Right forelimb (tissue), 1 donor: Measurements from ENCODE around the gene ARID4B.
"Not testable (repeated sequence)": the region's sequence is repeated elsewhere in the genome, so short reads cannot be mapped to it uniquely, and the experiment has no call there.

Experiments used
- DNase-seq: peaks from one replicate; pipeline ENCODE4 v3.0.0-alpha.2; 2018

Gene ARID4B

GRCh38 chr1:235327559-235328270 is at the start of gene ARID4B:
Gene ARID4B (minus strand): TSS chr1:235328179. CDS start chr1:235326919, 1,260 bp downstream.
- peak; percentile 88 for DNase-seq

GRCh38 chr1:235375919-235376605 is 48.1 kb upstream of the ARID4B start:
- no peak for DNase-seq

GRCh38 chr1:235369802-235370201 is 41.8 kb upstream of the ARID4B start:
- no peak for DNase-seq

DNA sequence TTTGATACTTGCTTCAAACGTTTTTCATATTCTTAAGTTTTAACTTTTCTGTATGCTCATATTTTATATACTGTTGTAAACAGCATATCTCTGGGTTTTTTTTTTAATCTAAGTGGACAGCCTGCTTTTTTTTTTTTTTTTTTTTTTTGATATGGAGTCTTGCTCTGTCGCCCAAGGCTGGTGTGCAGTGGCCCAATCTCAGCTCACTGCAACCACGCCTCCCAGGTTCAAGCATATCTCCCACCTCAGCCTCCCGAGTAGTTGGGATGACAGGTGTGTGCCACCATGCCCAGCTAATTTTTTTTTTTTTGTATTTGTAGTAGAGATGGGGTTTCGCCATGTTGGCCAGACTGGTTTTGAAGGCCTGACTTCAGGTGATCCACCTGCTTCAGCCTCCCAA is 40.4 kb upstream of the ARID4B start:
- DNase-seq, result no peak

GRCh38 chr1:235367000-235367908 is 39.3 kb upstream of the ARID4B start, which contains the start of gene TBCE:
Gene TBCE (plus strand): TSS chr1:235367427. CDS start chr1:235380050, 12,623 bp downstream.
- peak; percentile 96 for DNase-seq

DNA sequence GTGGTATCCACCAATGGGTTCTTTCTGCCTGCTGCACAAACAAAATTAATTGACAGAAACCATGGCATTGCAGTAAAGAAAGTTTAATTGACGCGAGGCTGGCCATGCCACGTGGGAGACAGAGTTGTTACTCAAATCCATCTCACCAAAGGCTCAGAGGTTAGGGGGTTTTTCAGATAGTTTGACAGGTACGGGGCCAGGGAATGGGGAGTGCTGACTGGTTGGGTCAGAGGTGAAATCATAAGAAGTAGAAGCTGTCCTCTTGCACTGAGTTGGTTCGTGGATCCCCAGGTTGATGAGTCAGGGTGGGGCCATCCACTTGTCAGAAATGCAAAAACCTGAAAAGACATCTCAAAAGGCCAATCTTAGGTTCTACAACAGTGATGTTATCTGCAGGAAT is 38.3 kb upstream of the ARID4B start:
- no peak for DNase-seq

DNA sequence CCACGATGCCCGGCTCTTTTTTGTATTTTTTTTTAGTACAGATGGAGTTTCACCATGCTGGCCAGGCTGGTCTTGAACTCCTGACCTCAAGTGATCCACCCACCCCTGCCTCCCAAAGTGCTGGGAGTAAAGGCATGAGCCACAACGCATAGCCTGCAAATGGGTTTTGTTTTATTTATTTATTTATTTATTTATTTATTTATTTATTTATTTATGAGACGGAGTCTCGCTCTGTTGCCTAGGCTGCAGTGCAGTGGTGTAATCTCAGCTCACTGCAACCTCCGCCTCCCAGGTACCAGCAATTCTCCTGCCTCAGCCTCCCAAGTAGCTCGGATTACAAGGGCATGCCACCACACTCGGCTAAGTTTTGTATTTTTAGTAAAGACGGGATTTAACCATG is 36.2 kb upstream of the ARID4B start:
- not testable (repeated sequence) for DNase-seq

DNA sequence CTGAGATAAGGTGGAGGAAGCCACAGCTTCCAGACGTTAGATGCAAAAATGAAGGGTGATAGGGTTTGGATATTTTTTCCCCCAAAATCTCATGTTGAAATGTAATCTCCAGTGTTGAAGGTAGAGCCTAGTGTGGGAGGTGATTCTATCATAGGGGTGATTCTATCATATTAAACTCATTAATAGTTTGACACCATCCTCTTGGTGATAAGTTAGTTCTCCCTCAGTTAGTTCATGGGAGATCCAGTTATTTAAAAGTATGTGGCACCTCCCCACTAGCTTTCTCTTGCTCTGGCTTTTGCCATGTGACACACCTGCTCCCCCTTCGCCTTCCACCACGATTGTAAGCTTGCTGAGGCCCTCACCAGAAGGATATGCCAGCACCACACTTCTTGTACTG is 30.9 kb upstream of the ARID4B start:
- DNase-seq, result no peak

GRCh38 chr1:235357485-235358373 is 29.8 kb upstream of the ARID4B start:
- DNase-seq, result no peak

GRCh38 chr1:235351898-235352297 is 23.9 kb upstream of the ARID4B start:
- DNase-seq, result no peak

GRCh38 chr1:235351441-235351840 is 23.5 kb upstream of the ARID4B start:
- DNase-seq, result no peak

GRCh38 chr1:235343726-235344125 is 15.7 kb upstream of the ARID4B start:
- no peak for DNase-seq

DNA sequence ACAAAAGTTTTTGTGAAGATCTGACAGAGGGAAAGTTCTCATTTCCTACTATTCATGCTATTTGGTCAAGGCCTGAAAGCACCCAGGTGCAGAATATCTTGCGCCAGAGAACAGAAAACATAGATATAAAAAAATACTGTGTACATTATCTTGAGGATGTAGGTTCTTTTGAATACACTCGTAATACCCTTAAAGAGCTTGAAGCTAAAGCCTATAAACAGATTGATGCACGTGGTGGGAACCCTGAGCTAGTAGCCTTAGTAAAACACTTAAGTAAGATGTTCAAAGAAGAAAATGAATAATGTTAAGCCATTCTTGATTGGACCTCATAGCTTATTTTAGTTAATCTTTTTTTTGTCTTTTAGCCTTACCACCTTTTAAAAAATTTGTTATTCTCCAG is 14.5 kb upstream of the ARID4B start:
- no peak for DNase-seq

DNA sequence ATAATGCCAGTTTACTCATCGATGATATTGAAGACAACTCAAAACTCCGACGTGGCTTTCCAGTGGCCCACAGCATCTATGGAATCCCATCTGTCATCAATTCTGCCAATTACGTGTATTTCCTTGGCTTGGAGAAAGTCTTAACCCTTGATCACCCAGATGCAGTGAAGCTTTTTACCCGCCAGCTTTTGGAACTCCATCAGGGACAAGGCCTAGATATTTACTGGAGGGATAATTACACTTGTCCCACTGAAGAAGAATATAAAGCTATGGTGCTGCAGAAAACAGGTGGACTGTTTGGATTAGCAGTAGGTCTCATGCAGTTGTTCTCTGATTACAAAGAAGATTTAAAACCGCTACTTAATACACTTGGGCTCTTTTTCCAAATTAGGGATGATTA is 14.1 kb upstream of the ARID4B start:
- no peak for DNase-seq

- no peak for DNase-seq
Measured at GRCh38 chr1:235341334-235341733, 13.4 kb upstream of the ARID4B start.

DNA sequence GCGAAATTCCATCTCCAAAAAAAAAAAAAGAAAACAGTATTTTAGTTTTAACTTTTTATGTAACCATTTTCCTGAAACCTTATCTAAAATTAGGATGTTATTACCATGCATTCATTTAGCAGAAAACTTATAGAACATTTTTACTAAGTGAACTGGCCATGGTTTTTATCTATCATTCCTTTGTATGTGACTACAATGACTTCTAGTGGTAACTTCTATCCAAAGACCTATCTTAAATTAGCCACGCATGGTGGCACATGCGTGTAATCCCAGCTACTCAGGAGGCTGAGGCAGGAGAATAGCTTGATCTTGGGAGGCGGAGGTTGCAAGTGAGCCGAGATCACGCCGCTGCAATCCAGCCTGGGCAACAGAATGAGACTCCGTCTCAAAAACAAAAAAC is 11.8 kb upstream of the ARID4B start:
- DNase-seq, result no peak

DNA sequence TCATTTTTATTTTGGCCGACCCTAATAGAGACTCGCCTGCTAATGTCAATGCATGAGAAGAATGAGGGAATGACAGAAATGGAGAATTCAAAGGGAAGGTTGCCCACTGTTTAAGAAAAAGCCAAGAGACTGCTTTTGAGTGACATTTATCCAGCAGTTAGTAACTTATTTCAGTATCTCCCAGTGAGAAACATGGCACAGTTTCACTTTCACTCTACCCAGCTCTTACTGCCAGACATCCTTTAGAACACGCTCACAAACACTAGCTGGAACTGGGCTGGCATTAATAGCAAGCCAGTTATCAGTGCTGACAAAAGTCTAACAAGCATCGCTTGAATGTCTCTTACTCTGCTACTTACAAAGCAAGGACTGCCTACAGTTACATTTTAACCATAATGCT is 8.9 kb upstream of the ARID4B start:
- no peak for DNase-seq

DNA sequence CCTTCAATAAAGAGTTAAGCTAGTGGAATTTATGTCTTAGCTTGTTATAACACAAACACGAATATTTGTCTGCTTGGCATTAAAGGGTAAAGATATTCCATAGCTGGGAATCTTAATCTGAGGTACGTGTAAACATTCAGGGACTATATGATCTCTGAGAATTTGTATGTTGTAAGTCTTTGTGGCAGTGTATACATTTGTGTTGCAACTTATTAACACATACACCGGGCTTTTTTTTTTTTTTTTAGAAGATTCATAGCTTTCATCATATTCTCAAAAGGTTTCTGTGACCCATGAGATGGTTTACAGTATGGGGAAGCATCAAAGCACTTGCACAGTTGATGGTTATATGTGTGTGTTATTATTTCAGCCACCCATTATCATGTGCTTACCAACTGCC is 3.4 kb upstream of the ARID4B start:
- DNase-seq, result no peak

- no peak for DNase-seq
Measured at GRCh38 chr1:235330918-235331285, 2.9 kb upstream of the ARID4B start.

DNA sequence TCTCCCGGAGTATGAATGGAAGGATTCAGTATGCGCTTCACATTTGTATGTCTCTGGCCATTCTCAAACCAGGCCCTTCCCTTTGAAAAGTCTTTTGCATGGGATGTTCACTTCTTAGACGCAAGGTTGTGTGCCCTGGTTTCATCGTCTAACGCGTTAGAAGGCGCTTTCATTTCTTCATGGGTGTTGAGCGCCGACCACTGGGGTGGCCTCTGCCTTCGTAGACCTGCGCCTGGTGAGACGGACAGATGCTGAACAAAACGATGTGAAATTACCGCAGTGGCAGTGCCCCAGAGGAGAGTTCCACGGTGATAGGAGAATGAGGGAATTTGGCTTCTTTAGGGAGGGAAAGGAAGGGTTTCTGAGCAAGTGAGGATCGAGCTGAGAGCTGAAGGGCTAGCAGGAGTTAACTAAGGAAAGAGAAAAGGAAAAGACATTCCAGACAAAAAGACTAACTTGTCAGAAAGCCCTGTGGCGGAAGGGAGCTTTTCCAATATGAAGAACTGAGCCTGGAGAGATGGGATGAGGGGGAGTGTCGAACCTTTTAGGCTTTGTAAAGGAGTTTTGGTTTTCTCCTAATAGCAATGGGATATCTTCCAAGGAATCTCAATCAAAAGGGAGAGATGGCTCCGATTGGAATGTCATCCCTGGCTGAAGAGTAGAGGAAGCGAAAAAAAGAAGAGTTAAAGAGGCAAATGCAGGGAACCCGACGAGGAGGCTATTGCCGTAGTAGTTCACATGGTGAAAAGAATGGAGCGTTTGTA is 1.3 kb upstream of the ARID4B start:
- DNase-seq, result peak; percentile 66

DNA sequence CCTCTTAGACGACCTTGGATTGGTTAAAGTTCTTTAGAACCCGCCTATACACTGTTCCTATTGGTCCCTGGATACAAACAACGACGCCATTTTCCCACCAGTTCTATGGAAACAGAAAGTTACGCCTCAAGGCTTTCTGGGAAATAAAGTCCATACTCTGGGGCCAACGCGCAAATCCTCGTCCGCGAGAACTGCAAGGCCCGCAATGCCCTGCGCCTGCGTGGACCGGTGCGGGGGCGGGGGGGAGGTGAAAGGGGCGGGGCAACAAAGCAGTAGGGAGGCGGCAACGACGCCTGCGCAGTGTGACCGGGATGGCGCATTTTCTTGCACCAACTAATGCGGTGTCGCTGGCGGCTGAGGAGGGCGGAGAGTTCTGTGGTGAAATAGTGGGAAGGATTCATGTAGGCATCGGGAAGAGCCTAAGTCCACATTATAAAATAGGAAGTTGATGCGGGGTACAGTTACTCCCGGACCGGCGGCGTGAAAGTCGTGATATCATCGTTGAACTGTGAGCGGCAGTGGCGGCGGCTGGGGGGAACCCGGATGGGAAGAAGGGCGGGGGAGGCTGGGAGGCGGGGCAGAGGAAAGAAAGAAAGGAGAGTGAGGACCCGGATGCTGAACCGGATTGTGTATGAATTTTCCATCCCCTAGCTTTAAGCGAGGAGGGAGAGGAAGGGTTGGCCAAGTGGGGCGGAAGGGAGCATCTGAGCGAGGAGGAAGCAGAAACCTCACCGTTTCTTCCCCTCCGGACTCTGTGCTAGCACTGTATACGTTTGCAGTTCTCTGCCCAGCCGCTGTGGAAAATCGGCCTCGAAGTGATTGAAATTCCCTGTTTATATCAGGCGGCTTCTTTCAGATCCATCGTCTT is 526 bp upstream of the ARID4B start, which contains the start of gene GGPS1:
Gene GGPS1 (plus strand): TSS at position 300 of the 868 bp plus-strand sequence. CDS start 6,695 bp downstream, outside the sequence.
- DNase-seq, result peak; percentile 100
